Activated CD4-positive, alpha-beta T cell treated with anti-CD3 and anti-CD28 coated beads, Interleukin-2, amount 50 U/mL, for 24 hours (primary cell): ENCODE measurements around the gene SORBS2.

Experiments used
- DNase-seq, 2 donors: peaks; one replicate each; pipeline ENCODE4 v3.0.0-alpha.2; 2020; ENCODE audit warnings: low read depth in 1 of 2, low spot score in 1 of 2

SORBS2 gene

DNA sequence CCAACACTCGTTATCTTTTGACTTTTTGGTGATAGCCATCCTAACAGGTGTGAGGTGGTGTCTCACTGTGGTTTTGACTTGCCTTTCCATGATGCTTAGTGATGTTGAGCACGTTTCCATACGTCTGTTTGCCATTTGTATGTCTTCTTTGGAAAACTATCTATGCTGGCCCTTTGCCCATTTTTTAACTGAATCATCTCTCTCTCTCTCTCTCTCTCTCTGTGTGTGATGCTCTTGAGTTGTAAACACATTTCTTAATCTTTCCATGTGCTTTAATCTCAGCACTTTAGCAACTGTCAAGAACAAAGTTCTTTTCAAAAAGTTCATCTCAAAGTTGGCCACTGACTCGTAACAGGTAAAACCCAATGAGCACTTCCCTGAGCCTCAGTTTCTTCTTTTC lies 10.5 kb downstream of the SORBS2 start:
- DNase-seq = no peak

DNA sequence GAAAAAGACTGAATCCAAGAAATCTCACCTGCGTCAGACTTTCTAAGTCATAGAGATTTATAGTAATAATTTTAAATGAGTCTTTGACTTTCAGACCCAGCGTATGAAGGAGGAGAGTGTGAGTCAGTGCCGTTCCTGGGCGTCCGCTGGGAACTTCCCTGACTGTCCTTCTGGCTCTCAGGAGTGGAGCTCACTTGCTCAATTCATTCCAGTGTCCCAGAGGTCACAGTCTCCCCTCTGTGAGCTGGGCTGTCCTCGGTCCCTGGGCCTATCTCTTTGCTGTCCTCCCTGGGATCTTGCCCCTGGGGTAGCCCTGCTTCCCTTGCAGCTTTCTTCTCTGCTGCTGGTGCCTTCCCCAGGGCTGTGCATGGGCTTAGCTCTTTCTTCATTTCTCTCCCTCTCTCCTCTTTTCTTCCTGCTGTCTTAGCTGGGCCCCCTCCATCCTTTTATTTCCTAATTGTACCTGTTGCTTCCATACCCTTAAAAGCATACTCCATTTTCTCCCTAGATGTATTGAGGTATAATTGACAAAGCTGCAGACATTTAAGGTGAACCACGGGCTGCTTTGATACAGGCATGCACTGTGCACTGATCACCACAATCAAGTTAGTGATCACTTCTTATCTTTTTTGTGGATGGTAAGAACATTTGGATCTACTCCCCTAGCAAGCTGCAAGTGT lies 11.6 kb downstream of the SORBS2 start:
- no peak for DNase-seq

DNA sequence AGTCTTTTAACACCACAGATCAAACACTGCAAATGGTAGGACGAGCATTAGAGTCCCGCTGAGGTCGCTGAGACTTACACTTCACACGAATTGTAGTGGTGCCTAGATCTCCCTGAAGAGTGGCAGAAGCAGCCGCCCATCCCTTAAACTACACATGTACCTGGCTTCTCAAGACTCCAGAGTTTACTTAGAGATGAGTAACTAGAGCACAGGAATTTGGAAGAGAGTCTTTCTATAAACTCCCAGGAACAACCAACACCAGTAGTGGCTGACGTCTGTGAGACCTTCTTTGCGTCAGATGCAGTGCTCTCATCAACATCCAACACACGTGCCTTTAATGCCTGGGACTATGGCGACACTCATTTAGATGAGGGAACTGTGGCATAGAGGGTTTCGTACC lies 12.6 kb downstream of the SORBS2 start:
- DNase-seq = no peak

DNA sequence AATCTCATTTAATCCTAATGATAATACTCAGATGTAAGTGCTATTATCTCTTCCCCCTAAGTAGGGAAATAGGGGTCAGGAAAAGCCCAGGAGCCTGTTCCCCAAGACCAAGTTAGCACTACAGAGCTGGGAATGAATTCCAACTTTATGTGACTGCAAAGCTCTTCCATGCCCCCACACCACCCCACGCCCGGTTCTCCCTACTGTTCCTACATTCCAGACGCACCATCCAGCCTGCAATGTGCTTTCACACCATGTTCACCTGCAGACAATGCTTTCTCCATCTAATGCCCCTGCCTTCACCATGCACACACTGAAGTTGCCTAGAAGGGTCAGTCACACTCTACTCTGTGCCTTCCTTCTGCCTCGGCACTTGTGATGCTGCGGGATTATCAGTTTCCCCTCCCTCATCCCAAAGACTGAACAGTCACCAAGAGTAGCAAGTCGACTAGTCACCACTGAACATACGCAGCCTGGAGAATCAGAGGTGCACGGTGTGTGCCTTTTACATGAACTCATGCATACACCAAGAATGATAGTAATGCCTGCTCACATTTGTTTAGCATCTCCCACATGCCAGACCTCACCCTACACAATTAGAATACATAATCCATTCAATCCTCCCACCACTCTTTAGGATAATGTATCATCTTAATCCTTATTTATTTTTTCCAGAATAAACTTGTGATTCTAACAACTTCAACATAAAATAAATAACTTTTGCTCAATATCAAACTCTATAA lies 14.2 kb downstream of the SORBS2 start:
- no peak for DNase-seq

DNA sequence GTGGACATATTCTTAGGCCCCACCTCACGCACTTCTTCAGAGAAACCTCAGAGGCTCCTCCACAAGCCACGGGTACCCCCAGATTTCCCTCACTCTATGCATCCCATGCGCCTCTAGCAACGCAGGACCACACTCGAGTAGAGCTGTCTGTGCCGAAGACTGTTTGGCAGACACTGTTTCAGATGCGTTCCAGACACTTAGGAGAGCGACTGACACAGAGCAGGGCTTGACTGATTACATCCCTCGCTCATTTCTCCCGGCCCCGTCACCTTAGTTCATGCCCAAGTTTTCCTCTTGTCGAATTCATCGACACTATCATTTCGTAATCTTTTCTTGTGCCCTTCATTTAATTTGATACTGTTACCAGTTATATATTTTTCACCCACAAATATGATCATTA lies 15.0 kb downstream of the SORBS2 start:
- DNase-seq = no peak

DNA sequence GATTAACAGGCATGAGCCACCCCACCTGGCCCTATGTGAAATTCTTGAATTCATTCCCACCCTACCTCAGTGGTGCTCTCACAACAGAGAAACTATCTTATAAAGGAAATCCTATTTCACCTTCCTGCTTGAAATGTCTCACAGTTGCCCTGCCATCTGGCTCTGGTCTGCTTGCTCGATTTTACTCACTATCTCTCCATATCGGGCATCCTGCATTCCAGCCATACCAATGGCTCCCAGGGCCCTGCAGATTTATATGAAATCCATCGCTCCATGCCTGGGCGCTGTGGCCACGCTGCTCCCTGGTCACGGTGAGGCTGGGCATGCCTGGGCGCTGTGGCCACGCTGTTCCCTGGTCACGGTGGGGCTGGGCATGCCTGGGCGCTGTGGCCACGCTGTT lies 15.8 kb downstream of the SORBS2 start:
- DNase-seq = no peak

DNA sequence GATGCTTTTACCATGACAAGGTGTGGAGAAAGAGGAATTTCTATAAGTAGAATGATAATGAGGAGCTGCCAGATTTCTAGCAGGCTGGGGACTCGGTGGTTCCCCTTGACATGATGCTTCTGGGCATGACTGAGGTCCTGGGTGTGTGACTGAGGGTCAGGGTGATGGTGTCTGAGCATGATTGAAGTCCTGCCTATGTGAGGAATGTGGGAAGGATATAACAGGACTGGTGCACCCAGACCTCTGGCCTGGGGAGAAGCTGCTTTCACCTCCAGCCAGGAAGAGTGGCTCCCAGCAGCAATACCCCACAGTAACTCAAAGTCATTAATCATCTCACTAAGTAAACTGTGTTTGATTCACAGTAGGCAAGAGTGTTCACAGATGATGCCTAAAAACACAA lies 17.4 kb downstream of the SORBS2 start:
- no peak for DNase-seq

DNA sequence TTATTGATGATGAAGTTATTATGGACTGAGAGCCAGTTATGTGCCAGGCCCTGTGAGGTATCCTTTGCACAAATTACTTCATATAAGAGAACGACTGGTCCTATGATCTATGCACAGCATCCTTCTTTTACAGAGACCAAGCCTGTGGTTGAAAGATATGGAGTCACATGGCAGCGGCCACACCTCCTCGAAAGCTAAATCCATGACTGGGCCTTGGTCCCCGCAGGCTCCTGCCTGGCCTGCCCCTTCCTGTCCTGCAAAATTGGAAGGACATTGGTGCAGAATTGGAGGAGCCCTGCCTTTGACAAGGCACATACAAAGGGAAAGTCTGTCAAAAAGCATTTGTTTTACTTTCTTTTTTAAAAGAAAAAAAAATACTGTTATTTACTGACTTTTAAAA lies 18.3 kb downstream of the SORBS2 start:
- no peak for DNase-seq

DNA sequence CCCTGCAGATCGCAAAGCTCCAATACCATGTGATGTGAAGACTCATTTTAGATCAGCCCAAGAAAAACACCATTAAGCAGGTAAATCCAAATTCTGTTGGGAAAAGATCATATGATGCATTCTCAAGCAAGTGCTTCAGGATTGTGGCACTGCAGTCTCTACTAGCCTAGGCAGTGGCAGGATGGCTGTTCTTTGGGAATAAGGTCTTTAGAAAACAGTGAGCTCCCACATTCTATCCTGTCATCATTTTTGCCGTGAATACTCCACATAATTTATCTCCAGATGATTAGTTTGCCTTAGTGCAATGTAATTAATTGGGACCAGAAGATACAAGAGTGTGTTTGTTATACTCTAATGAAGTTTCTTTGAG lies 18.9 kb downstream of the SORBS2 start:
- no peak for DNase-seq

DNA sequence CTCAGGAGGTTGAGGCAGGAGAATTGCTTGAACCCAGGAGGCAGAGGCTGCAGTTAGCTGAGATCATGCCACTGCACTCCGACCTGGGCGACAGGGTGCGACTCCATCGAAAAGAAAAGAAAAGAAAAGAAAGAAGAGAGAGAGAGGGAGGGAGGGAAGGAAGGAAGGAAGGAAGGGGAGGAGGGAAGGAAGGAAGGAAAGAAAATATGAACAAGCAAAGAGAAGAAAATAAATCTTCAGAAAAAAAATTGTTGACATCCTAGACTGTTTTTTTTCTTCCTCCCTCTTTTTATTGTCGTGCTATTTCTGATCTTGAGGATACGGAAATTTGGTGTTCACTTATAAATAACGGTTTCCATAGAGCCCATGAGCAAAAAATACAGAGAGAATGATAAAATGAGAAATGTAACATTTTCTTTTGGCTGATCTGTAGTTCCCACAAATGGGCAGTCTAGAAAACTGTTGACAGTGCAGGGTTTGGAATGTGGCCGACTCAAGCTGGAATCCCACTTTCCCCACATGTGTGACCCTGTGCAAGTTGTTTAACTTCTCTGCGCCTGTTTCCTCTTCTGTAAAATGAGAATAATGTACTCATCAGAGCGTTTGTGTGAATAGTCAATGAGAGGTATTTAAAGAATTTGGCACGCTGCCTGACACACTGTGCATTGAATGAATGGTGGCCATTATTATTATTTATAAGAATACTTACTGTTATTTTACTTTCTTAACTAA lies 19.4 kb downstream of the SORBS2 start:
- DNase-seq = no peak

DNA sequence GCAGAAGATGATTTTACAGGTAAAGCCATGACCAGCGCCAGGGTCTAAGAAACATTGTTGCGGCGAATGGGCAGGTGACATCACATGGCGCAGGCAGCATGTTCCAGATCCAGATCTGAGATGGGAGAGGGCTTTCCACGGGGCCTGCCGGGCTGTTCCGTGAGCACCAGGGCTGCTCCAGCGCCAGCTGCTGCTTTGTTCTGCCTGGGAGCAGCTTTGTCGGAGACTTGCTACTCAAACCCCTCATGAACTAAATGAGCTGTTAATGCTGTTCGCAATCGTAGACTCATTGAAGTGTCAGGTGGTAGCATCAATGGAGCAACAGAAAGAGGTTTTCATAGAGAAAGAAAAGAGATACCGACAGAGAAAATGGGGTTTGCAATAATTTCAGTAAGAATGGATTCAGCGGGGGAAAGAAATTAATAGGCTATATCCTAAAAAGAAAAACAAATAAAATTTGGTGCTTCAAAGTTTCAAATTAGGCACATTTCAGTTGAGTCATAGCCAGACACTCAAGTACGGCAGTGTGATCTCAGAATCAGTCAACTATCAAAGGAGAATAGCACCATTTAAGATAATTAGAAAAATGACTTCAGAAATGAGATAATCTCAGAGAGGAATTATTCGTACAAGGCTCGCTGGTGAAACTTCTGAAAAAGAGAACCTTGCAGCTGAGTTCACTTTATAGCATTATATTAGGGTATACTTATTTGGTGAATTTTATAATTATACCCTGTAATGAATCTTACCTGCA lies 23.9 kb downstream of the SORBS2 start:
- no peak for DNase-seq

DNA sequence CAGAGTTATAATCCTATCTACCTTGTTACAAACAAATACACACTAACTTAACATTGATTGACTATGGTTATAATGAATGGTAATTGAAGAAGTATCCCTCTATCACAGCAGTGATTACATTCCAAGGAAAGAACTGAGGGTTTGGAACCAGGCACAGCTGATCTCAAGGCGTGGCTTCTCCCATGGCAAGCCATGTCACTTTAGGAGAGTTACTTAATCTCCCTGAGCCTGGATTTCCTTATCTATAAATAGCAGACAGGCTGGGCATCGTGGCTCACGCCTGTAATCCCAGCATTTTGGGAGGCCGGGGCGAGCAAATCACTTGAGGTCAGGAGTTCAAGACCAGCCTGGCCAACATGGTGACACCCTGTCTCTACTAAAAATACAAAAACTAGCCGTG lies 25.6 kb downstream of the SORBS2 start:
- DNase-seq = no peak

DNA sequence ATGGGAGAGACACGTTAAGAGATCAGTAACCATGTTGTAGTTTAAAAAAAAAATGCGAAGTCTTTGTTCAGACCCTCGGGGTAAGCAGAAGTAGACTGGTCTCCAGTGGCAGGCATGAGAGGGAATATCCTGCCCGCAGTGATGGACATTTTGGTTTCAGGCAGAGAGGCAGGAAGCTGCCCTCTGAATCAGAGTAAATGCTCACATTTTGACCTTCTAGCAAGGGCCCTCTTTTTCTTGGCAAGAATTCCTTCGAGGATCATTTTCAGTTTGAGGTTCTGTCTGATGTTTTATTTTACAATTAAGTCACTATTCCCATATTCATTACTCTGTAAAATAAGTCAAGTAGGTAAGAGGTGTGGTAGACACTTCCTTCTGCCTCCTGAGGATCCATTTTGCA lies 28.4 kb downstream of the SORBS2 start:
- no peak for DNase-seq

DNA sequence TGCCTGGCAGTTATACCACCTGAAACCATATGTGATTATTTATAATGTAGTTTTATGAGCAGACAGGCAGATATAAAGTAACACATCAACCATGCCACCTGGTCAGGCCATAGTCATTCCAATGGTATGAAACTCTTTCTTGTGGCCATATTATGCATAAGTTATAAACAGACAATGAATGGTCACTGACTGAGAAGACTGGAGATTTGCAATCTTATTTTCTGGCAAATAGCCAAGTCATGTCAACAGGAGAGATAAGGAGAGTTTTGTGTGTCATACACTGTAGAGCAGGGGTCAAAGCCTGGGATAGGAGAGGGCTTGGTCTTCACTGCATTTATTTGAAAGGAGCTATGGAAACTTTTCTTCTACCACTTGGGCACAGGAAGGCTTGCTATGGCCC lies 29.5 kb downstream of the SORBS2 start:
- no peak for DNase-seq

DNA sequence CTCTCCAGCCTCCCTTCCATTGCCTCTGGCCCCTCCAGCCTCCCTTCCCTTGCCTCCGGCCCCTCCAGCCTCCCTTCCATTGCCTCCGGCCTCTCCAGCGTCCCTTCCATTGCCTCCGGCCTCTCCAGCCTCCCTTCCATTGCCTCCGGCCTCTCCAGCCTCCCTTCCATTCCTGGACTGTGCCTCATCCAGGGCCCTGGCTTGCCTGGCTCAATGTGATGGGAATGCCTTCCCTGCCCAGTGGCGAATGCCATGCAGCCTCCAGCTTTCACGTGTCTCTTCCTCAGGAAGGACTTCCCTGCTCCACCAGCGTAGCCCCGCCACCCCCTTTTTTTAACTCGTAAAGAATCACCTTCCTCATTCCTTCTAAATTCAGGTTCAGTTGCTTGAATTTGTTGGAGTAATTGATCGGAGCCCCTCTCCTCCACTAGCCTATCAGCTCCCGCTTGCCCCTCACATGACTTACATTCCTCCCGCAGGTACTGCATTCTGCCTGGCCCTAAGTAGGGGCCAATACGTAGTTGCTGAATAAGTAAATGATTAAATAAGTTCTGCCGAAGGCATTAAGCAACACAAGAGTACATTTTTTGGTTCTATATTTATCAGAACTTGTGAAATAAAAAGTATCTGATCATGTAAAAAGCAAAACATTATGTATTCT lies 30.3 kb downstream of the SORBS2 start:
- no peak for DNase-seq

DNA sequence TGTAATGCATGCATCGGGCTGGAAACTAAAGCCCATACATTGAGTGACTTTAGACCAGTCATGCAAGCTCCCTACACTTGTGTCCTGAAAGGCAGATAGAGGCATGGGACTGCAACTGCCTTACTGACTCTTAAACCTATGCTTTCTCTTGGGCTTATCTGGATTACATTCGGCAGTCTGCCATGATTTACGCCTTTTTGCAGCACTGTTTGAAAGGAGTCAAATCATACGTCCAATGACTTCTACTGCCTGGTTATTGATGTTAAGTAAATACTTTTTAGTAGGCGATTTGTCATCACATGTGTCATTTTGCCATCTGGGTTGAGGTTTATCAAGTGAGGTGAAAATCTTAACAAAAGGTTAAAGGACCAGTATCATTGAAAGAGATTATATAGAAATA lies 31.5 kb downstream of the SORBS2 start:
- DNase-seq = no peak

DNA sequence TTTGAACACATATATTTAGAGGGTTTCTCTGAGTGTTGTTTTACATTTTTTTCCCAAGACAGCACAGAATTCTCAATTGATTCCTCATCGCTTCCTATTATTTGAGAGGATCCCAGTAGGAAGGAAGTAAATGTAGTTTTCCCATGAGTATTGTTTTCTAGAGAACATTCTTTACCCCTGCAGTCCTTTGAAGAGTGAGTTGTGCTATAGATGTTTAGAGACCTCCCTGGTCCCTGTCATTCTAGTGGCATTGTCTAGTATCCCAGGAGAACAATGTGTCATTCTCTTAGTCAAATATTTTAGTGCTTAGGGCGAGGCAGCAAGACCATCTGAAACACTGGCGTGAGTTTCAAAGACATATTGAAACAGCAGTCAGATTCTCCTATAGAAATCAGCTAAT lies 32.5 kb downstream of the SORBS2 start:
- DNase-seq = no peak

DNA sequence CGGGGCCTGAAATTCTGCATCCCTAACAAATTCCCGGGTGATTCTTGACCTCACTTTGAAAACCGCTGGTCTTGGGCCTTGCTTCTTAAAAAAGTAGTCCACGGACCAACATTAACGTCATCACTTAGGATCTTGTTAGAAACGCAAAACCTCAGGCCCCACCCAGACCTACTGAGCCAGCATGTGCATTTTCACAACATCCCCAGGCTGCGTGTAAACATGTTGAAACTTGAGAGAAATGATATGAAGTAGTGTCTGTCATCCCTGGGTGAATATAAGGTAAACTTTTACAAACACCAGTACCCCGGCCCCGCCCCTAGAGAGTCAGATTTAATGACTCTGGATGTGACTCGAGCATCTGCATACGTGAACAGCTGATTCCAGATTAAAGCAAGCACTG lies 33.7 kb downstream of the SORBS2 start:
- no peak for DNase-seq

DNA sequence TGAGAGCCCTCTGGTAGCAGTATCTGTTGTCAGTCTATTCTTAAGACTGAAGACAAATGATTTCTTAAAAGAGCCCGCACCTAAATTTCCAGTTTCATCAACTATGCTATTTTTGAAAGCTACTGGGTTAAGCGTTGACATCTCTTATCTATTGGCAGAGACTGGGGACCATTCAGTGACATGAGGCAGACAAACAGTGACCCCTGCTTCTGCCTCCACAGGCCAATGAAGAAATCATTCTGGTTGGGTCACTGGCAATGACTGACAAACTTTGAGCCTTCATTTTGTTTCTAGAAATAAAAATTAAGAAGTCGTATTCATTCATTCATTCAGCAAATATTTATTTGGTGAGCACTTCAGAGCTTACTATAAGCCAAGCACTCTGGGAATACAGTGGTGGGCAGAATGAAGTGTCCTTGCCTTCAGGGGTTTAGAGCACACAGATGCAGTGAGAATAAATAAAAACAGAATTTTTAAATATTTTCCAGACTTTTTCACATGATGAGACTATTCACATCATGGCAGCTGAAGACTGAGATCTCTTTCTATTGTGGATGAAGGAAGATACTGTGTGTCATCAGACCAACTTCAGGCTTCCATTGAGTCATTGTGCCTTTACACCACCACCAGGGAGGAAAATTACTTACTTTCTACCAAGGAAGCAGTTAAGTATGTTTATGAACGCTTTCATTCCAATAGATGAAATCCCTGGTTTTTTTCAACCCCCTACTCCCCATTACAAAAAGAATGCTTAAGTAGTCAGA lies 36.0 kb downstream of the SORBS2 start:
- no peak for DNase-seq

DNA sequence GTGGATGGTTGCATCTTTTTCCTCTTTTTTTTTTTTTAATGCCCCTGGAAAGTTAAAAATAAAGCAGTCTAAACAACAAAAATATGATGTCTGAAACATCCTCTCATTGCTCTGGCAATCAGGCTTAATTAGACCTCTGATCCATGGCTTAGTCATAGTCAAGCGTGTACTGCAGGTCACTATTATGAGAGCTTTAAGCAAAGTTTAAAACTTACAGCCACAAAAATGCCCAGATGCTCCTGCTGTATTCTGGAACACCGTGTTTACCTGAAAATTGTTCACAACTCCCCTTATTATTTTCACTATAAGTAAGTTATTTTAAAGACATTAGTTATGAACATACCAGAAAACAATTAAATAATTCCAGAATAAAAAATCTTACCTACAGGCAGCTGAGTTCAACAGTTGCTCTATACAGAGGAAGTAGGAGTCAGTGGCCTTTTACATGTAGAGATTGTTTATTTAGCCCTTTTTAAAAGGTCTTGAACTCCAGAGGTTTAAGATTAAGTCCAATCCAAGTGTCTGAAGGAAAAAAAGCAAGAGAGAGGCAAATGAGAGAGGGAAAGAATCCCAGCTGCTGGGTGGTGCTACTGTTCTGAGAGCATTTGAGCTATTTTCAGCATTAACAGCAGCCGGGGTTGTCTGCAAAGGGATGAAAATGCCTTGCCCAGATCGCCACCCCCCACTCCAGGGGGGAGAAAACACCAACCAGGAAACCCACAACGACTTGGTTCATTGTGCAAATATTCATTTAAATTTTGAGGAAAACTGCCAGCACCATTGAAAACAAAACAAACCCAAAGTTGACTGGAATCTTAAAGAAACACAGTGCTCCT lies 36.9 kb downstream of the SORBS2 start:
- DNase-seq = no peak
